GM19023 (cell line): Measurements from ENCODE around the gene WARS2.

Experiments
- ATAC-seq: cut with Tn5 transposase; IDR thresholded peaks from one replicate; pipeline ENCODE4 v1.9.1; 2021; ENCODE audit warnings: mild to moderate bottlenecking, moderate library complexity; ENCODE audit not compliant: unreplicated experiment

Gene WARS2

GRCh38 chr1:119001181-119002027 lies 139.0 kb downstream of the WARS2 start:
- no peak for ATAC-seq

GRCh38 chr1:119000371-119001180 lies 139.9 kb downstream of the WARS2 start:
- ATAC-seq: no peak

GRCh38 chr1:118999348-119000071 lies 140.9 kb downstream of the WARS2 start:
- no peak for ATAC-seq

GRCh38 chr1:118998171-118998570 lies 142.3 kb downstream of the WARS2 start:
- no peak for ATAC-seq

GRCh38 chr1:118997225-118997624 lies 143.2 kb downstream of the WARS2 start:
- ATAC-seq: no peak

GRCh38 chr1:118995312-118996016 lies 145.0 kb downstream of the WARS2 start:
- no peak for ATAC-seq

GRCh38 chr1:118993700-118994026 lies 146.8 kb downstream of the WARS2 start:
- ATAC-seq: no peak

GRCh38 chr1:118992868-118993699 lies 147.4 kb downstream of the WARS2 start:
- no peak for ATAC-seq

- no peak for ATAC-seq
Observed at GRCh38 chr1:118992237-118992825, 148.1 kb downstream of the WARS2 start.

GRCh38 chr1:118991448-118991847 lies 149.0 kb downstream of the WARS2 start:
- ATAC-seq: no peak

- no peak for ATAC-seq
Observed at GRCh38 chr1:118990513-118991152, 149.8 kb downstream of the WARS2 start.

- no peak for ATAC-seq
Observed at GRCh38 chr1:118989878-118990378, 150.5 kb downstream of the WARS2 start.

GRCh38 chr1:118989006-118989815 lies 151.2 kb downstream of the WARS2 start:
- ATAC-seq: no peak

GRCh38 chr1:118988186-118989005 lies 152.1 kb downstream of the WARS2 start, which contains the start of gene TBX15:
Gene TBX15 (minus strand): TSS chr1:118988343. CDS start chr1:118987795, 548 bp downstream.
- no peak for ATAC-seq

- ATAC-seq: peak; percentile 38
Observed at GRCh38 chr1:118987468-118988185, 152.8 kb downstream of the WARS2 start.
